Stomach (tissue), 9 donors: ENCODE data around the gene PRKD1. TPM values are rescaled to one million over a fixed set of nuclear protein-coding genes. Genes with fewer than 3 reads are reported as not detected.

ENCODE experiments used
- DNase-seq, 2 donors: peaks; one replicate each; pipeline versions ENCODE4 v3.0.0 to v3.0.0-alpha.2; 2013 to 2019
- H3K27ac ChIP-seq, 5 donors: fragments of 200-600 bp in 4 of 5; sonication (generic) in 4 of 5; one replicate each; pipeline ENCODE4 v1.5.1; 2013 to 2019; ENCODE audit warnings: mild to moderate bottlenecking in 1 of 5, moderate library complexity in 1 of 5
- H3K27me3 ChIP-seq, 3 donors: fragments of 200-600 bp; sonication (generic); one replicate each; pipeline ENCODE4 v1.5.1; 2017 to 2019; ENCODE audit warnings: mixed run types in 1 of 3
- H3K36me3 ChIP-seq, 4 donors: fragments of 200-600 bp; sonication (generic); 1 replicate in 3 of 4; 2 replicates in 1 of 4; pipeline ENCODE4 v1.5.1; 2016 to 2019
- H3K4me1 ChIP-seq, 4 donors: fragments of 200-600 bp; sonication (generic); one replicate each; pipeline ENCODE4 v1.5.1; 2016 to 2019
- H3K4me3 ChIP-seq, 4 donors: fragments of 200-600 bp; sonication (generic) in 3 of 4; one replicate each; pipeline ENCODE4 v1.5.1; 2016 to 2019; ENCODE audit warnings: mild to moderate bottlenecking in 1 of 4
- H3K9me3 ChIP-seq, 4 donors: fragments of 200-600 bp; sonication (generic); one replicate each; pipeline ENCODE4 v1.5.1; 2016 to 2019
- EP300 ChIP-seq: sonication (generic); formaldehyde crosslinking; IDR thresholded peaks from one replicate; pipeline ENCODE4 v1.6.1; 2017; ENCODE audit warnings: antibody characterized with exemption
- POLR2A ChIP-seq, 4 donors: fragments of 450-650 bp; IDR thresholded peaks; one replicate each; pipeline ENCODE4 v1.6.1; 2016; ENCODE audit warnings: antibody characterized with exemption in 4 of 4, control low read depth in 2 of 4, mild to moderate bottlenecking in 1 of 4, moderate library complexity in 1 of 4
- POLR2AphosphoS5 ChIP-seq, 3 donors: sonication (generic); formaldehyde crosslinking; IDR thresholded peaks; one replicate each; pipeline ENCODE4 v1.6.1; 2016; ENCODE audit warnings: antibody characterized with exemption in 3 of 3
- WGBS, 5 donors: extraction: QIAGEN DNeasy Blood & Tissue Kit in 3 of 5; methylation state at CpG; one replicate each; pipeline versions ENCODE4 v1.1.5 to v1.1.7; 2013 to 2018; 5-methylcytosine and 5-hydroxymethylcytosine counted together
- intact Hi-C: fragments of 100-400 bp; cut with DNase I; formaldehyde crosslinking; loops from one replicate; pipeline ENCODE4 v1.15.1; 2023; ENCODE audit warnings: low total_unique reads
- polyA plus RNA-seq, 3 donors: library from polyadenylated mRNA; stranded (reverse); fragments of 200-250 nt; gene quantifications; one replicate each; pipeline ENCODE4 v1.2.3, GENCODE V29; 2013
- total RNA-seq, 5 donors: library from RNA; depleted of rRNA; stranded (reverse); fragments of >200 nt; gene quantifications; one replicate each; pipeline versions ENCODE4 v1.1.0 to v1.2.3, GENCODE V29; 2014 to 2016
- TF ChIP-seq, protein P1 (sequence below), 7 experiments: fragments of 450-650 bp in 4 of 7; fragments of 200-600 bp in 3 of 7; sonication (generic) in 3 of 7; IDR thresholded peaks; one replicate each; pipeline ENCODE4 v1.5.1; 2016 to 2019; ENCODE audit warnings: antibody characterized with exemption in 7 of 7, control low read depth in 2 of 7, mild to moderate bottlenecking in 1 of 7
- donor health status: healthy with polysubstance abuse.
- donor health status: Bipolar disorder and iron deficiency.
- donor health status: healthy.

The PRKD1 gene
- total and polyA plus RNA-seq, 8 donors: 1.6 to 26.6 (median 4.9) TPM

DNA sequence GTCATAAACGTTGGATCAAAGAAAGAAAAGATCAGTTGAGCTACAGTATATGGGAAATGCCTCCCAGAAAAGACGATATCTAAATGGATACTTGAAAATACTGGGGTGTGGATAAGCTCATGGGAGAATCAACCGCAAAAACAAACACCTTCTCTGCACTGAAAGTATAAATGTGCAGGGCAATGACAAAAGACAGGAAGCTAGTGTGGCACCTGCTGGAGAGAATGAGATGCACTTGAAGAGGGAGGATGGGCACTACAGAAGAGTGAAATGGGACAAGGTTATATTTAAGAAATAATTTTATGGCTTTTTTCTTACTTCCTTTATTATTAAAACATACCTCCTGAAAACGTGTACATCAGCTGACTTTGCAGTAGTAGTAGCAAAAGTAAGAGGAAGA lies 153.7 kb downstream of the PRKD1 start:
- TF ChIP-seq, protein P1, sequence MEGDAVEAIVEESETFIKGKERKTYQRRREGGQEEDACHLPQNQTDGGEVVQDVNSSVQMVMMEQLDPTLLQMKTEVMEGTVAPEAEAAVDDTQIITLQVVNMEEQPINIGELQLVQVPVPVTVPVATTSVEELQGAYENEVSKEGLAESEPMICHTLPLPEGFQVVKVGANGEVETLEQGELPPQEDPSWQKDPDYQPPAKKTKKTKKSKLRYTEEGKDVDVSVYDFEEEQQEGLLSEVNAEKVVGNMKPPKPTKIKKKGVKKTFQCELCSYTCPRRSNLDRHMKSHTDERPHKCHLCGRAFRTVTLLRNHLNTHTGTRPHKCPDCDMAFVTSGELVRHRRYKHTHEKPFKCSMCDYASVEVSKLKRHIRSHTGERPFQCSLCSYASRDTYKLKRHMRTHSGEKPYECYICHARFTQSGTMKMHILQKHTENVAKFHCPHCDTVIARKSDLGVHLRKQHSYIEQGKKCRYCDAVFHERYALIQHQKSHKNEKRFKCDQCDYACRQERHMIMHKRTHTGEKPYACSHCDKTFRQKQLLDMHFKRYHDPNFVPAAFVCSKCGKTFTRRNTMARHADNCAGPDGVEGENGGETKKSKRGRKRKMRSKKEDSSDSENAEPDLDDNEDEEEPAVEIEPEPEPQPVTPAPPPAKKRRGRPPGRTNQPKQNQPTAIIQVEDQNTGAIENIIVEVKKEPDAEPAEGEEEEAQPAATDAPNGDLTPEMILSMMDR (IDR thresholded peaks at IDR 0.05): no peak
- no peak for TF ChIP-seq POLR2A (IDR thresholded peaks at IDR 0.05)
- no peak for TF ChIP-seq POLR2AphosphoS5 (IDR thresholded peaks at IDR 0.05)
- no peak for TF ChIP-seq EP300

DNA sequence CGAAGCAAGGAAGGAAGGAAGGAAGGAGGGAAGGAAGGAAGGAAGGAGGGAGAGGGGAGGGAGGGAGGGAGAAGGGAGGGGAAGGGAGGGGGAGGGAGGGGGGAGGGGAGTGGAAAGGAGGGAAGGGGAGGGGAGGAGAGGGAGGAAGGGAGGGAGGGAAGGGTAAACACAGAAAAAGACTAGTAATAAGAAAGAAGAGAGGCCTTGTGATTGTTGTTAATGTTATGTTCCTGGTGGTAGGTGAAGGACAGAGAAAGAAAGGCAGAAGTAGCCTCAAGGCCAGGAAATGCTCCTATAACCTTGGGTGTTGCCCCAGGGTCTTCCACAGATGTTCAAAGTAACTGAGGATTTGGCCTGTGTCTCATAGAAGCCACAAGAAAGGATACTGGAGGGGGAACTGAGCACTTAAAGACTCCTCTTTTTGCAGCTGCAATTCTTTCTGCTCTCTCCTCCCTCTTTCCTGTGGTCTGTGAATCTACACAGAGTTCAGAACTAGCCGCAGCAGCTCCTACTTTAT lies 164.2 kb downstream of the PRKD1 start:
- intact Hi-C loops: no loop called here
- no peak for DNase-seq
- Histone ChIP-seq H3K9me3 (no peaks in the 10 kb centered on the region), H3K27me3 (no peaks in the 10 kb centered on the region), H3K4me1 (peaks cover 0 to 6% (median 0%) of the 10 kb centered on the region in 4 donors), H3K36me3 (no peaks in the 10 kb centered on the region), H3K4me3 (no peak overlapping the region), H3K27ac (no peak overlapping the region)
- 73 to 86% (median 84%) methylated on average over 2 of the region's 2 CpGs for WGBS, 5 donors
- no peak for TF ChIP-seq EP300
- TF ChIP-seq POLR2A (IDR thresholded peaks at IDR 0.05): no peak
- TF ChIP-seq, protein P1 (IDR thresholded peaks at IDR 0.05): no peak
- TF ChIP-seq POLR2AphosphoS5 (IDR thresholded peaks at IDR 0.05): no peak

More for the DNA sequence above, 153.7 kb downstream of the PRKD1 start:
- intact Hi-C loops: no loop called here
- H3K4me3 ChIP-seq: no peak overlapping the region
- no peaks in the 10 kb centered on the region for H3K36me3 ChIP-seq
- no peaks in the 10 kb centered on the region for H3K27me3 ChIP-seq
- H3K9me3 ChIP-seq: peaks cover 0 to 31% (median 2%) of the 10 kb centered on the region in 4 donors
- WGBS, 5 donors: 53 to 65% (median 58%) methylated on average over 4 of the region's 4 CpGs
- H3K4me1 ChIP-seq: no peaks in the 10 kb centered on the region
- no peak overlapping the region for H3K27ac ChIP-seq
- DNase-seq: no peak

DNA sequence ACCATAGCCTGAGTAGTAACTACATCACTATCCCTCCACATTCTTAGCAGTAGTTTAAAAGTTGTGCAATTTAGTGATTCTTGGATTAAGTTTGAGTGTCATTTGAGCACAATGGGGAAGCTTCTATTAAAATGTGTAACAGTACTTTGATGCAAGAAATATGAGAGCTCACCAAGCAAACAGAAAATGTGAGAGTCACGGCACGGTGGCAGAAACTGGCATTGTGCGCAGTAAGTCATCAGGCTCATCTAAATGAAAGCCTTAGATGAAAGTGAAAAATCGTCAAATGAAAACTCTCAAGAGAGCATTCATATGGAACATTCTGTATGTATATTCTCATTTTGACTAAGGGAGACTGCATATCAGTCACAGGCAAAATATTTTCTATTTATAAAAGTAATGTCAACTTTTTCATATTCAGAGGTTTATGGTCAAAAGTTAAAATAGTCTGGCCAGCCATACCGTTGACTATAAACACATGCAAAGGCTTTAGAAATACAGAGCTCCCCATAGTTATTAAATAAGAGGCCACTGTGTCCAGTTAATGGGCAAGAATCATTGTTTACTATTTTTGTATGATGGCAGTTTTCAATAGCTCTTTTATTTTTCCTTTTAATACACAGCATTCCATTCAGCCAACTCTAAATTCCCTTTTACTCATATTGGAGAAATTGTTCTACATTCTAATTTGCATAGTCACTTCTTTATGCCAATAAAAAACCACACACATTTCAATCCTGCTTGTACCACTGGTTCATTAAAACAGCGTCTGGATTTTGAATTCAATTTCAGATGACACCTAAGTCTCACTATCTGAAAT lies 167.9 kb downstream of the PRKD1 start:
- 86 to 93% (median 91%) methylated on average over 6 of the region's 6 CpGs for WGBS, 5 donors
- intact Hi-C loops: no loop called here
- Histone ChIP-seq H3K27ac (no peak overlapping the region), H3K4me1 (peaks cover 0 to 18% (median 8%) of the 10 kb centered on the region in 4 donors), H3K27me3 (no peaks in the 10 kb centered on the region), H3K4me3 (no peak overlapping the region), H3K36me3 (no peaks in the 10 kb centered on the region), H3K9me3 (no peaks in the 10 kb centered on the region)
- DNase-seq: no peak
- TF ChIP-seq, protein P1 (IDR thresholded peaks at IDR 0.05): no peak
- no peak for TF ChIP-seq POLR2A (IDR thresholded peaks at IDR 0.05)
- TF ChIP-seq EP300: no peak
- TF ChIP-seq POLR2AphosphoS5 (IDR thresholded peaks at IDR 0.05): no peak

DNA sequence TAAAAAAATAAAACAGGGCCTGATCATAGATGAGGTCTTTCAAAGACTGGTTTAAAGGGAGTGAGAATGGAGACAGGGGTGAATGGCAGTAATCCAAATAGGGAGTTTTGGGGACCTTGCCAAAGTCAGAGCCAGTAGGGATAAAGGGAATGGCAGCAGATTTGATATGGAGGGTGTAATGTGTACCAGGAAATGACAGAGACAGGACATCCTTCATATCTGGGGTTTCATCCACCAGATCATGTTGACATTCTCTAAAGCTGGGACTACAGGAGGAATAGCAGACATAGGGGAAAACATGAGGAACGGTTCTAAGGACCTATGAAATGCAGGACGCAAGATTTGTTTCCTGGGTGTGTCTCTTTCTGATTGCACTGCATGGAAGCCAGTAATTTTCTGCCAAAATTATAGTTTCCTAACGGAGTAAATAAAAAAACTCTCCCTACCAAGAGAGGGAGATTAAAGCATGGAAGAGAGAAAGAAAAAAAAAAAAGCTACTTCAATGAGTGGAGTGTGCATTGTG lies 169.9 kb downstream of the PRKD1 start:
- Histone ChIP-seq H3K9me3 (no peaks in the 10 kb centered on the region), H3K27me3 (no peaks in the 10 kb centered on the region), H3K4me3 (no peak overlapping the region), H3K4me1 (peaks cover 0 to 18% (median 8%) of the 10 kb centered on the region in 4 donors), H3K27ac (no peak overlapping the region), H3K36me3 (no peaks in the 10 kb centered on the region)
- intact Hi-C loops: no loop called here
- 21 to 48% (median 29%) methylated on average over 3 of the region's 3 CpGs for WGBS, 5 donors
- no peak for TF ChIP-seq EP300
- no peak for TF ChIP-seq POLR2AphosphoS5 (IDR thresholded peaks at IDR 0.05)
- TF ChIP-seq, protein P1 (IDR thresholded peaks at IDR 0.05): no peak
- no peak for TF ChIP-seq POLR2A (IDR thresholded peaks at IDR 0.05)
- no peak for DNase-seq
